Central memory CD8-positive, alpha-beta T cell (primary cell): ENCODE data around the gene OOSP4B.
"Not testable (repeated sequence)": the region's sequence is repeated elsewhere in the genome, so short reads cannot be mapped to it uniquely, and the experiment has no call there.

Experiments used
- ATAC-seq: fragments of 150-1000 bp; cut with Tn5 transposase; replicated peaks from 2 replicates; pipeline ENCODE4 v1.10.0; 2022; ENCODE audit warnings: mild to moderate bottlenecking, moderate FRiP score, moderate number of reproducible peaks; ENCODE audit not compliant: poor library complexity, severe bottlenecking; ENCODE audit errors: extremely low read depth
- DNase-seq, 2 donors: peaks; one replicate each; pipeline ENCODE4 v3.0.0; 2021; ENCODE audit warnings: low spot score in 2 of 2
- H3K27ac Mint-ChIP-seq: one replicate; pipeline ENCODE4 v1.8.0; 2022; ENCODE audit warnings: low read depth, mild to moderate bottlenecking, moderate library complexity, mixed read lengths
- H3K27me3 Mint-ChIP-seq: one replicate; pipeline ENCODE4 v1.8.0; 2022; ENCODE audit warnings: mixed read lengths
- H3K36me3 Mint-ChIP-seq: one replicate; pipeline ENCODE4 v1.8.0; 2022; ENCODE audit warnings: mild to moderate bottlenecking, moderate library complexity, mixed read lengths; ENCODE audit not compliant: insufficient read depth
- H3K4me1 Mint-ChIP-seq: one replicate; pipeline ENCODE4 v1.8.0; 2022; ENCODE audit warnings: mixed read lengths
- H3K4me3 Mint-ChIP-seq: one replicate; pipeline ENCODE4 v1.8.0; 2022; ENCODE audit warnings: mild to moderate bottlenecking, moderate library complexity, mixed read lengths
- H3K9me3 Mint-ChIP-seq: one replicate; pipeline ENCODE4 v1.8.0; 2022; ENCODE audit warnings: mixed read lengths

The OOSP4B gene

DNA sequence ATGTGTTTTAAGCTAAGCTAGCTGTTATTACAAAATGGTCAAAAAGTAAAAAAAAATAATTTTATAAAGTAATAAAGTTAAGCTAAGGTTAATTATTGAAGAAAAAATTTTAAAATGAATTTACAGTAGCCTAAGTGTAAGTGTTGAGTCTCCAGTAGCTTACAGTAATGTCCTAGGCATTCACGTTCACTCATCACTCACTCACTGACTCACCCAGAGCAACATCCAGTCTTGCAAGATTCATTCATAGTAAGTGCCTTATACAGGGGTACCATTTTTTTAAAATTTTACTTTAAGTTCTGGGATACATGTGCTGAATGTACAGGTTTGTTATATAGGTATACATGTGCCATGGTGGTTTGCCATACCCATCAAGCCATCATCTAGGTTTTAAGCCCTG, 11.6 kb upstream of the OOSP4B start:
- H3K36me3 Mint-ChIP-seq, result no peaks in the 10 kb centered on the region
- peaks cover 26% of the 10 kb centered on the region for H3K27me3 Mint-ChIP-seq
- no peak overlapping the region for H3K4me3 Mint-ChIP-seq
- no peaks in the 10 kb centered on the region for H3K9me3 Mint-ChIP-seq
- ATAC-seq, result no peak
- no peaks in the 10 kb centered on the region for H3K4me1 Mint-ChIP-seq
- DNase-seq, result no peak
- H3K27ac Mint-ChIP-seq, result no peak overlapping the region

DNA sequence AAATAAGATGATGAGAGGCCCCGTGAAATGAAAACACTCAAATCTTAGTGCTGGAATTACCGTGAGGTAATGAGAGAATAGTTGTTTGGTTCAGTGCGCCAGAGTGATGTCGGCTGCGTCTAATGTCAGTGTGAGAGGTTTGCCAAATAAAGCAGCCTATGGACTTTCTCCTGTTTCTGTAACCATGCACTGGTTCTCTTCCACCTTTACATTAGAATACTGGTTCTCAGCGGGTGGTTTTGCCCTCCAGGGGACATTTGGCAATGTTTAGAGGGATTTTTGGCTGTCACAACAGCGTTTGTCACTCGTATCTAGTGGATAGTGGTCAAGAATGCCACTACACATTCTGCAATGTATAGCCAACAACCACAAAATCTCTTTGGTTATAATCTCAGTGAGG, 1.1 kb downstream of the OOSP4B start:
- no peak overlapping the region for H3K4me3 Mint-ChIP-seq
- no peak for ATAC-seq
- DNase-seq, result no peak
- peaks cover 5% of the 10 kb centered on the region for H3K9me3 Mint-ChIP-seq
- no peak overlapping the region for H3K27ac Mint-ChIP-seq
- H3K4me1 Mint-ChIP-seq, result no peaks in the 10 kb centered on the region
- H3K36me3 Mint-ChIP-seq, result no peaks in the 10 kb centered on the region
- H3K27me3 Mint-ChIP-seq, result peaks cover 37% of the 10 kb centered on the region

DNA sequence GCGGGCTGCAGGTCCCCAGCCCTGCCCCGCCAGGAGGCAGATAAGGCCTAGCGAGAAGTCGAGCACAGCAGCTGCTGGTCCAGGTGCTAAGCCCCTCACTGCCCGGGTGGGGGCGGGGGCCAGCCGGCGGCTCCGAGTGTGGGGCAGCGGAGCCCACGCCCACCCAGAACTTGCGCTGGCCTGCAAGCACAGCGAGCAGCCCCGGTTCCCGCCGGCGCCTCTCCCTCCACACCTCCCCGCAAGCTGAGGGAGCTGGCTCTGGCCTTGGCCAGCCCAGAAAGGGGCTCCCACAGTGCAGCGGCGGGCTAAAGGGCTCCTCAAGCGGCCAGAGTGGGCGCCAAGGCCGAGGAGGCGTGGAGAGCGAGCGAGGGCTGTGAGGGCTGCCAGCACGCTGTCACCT, 3.4 kb downstream of the OOSP4B start:
- not testable (repeated sequence) for H3K36me3 Mint-ChIP-seq, H3K4me3 Mint-ChIP-seq, ATAC-seq, H3K9me3 Mint-ChIP-seq, H3K4me1 Mint-ChIP-seq, H3K27ac Mint-ChIP-seq, DNase-seq
- H3K27me3 Mint-ChIP-seq, result peaks cover 37% of the 10 kb centered on the region

DNA sequence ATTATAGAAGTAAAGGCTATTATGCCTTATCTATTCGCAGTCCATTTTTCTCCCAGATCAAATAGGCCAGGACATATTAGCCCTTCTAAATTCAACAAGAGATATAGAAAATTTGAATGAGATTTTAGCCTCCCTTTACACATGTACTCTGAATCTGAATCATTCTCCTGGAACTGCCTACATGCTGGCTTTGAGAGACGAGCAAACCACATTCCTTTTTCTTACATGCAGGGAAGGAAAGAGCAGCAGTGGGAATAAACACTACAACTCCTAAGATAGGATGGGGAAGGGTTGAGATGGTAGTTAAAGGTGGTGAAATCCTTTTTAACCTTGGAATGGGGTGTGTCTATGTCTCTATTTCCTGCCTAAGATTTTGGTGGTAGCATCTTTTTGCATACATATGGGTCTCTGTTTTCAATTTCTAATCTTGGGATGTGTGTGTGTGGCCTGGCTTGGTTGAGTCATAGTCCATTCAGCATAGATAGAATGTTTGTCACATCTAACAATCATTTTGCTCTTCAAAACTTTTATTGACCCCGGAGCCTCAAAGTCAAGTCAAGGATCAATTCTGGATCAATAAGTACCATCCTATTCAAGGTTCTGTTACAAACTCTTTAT, 12.1 kb downstream of the OOSP4B start:
- Mint-ChIP-seq H3K9me3 (no peaks in the 10 kb centered on the region), H3K36me3 (peaks cover 2% of the 10 kb centered on the region), H3K27ac (no peak overlapping the region), H3K4me1 (no peaks in the 10 kb centered on the region), H3K4me3 (no peak overlapping the region), H3K27me3 (peaks cover 9% of the 10 kb centered on the region)
- ATAC-seq, result no peak
- DNase-seq, result no peak

DNA sequence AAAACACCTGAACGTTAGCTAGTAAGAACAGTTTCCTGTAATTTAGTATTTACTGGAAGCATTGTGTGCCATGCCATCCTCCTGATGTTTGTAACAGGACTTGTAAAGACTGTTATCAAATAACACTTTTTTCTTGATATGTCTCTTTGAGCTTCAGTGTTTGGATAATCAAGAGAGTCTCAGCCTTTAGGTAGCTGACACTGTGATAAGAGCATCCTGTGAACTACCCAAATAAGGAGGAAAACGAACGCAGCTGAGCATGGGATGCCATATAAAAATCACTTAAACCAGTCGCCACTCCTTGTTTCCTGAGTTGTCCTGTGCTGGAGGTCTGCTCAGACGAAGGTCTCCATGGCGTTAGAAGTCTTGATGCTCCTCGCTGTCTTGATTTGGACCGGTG, 23.1 kb downstream of the OOSP4B start, which contains the start of gene OOSP2:
Gene OOSP2 (plus strand): TSS at position 301 of the 400 bp plus-strand sequence. CDS start 51 bp downstream, at position 352.
- DNase-seq (no peak), ATAC-seq (no peak)
- Mint-ChIP-seq H3K27me3 (no peaks in the 10 kb centered on the region), H3K4me1 (no peaks in the 10 kb centered on the region), H3K4me3 (no peak within 1 kb of the TSS), H3K9me3 (no peaks in the 10 kb centered on the region), H3K36me3 (no peaks in the 10 kb centered on the region), H3K27ac (no peak within 1 kb of the TSS)

DNA sequence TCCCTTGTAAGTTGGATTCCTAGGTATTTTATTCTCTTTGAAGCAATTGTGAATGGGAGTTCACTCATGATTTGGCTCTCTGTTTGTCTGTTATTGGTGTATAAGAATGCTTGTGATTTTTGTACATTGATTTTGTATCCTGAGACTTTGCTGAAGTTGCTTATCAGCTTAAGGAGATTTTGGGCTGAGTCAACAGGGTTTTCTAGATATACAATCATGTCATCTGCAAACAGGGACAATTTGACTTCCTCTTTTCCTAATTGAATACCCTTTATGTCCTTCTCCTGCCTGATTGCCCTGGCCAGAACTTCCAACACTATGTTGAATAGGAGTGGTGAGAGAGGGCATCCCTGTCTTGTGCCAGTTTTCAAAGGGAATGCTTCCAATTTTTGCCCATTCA, 33.4 kb downstream of the OOSP4B start:
- H3K9me3 Mint-ChIP-seq, H3K36me3 Mint-ChIP-seq, DNase-seq, H3K4me3 Mint-ChIP-seq, ATAC-seq, H3K4me1 Mint-ChIP-seq, H3K27ac Mint-ChIP-seq: not testable (repeated sequence)
- H3K27me3 Mint-ChIP-seq, result peaks cover 16% of the 10 kb centered on the region

DNA sequence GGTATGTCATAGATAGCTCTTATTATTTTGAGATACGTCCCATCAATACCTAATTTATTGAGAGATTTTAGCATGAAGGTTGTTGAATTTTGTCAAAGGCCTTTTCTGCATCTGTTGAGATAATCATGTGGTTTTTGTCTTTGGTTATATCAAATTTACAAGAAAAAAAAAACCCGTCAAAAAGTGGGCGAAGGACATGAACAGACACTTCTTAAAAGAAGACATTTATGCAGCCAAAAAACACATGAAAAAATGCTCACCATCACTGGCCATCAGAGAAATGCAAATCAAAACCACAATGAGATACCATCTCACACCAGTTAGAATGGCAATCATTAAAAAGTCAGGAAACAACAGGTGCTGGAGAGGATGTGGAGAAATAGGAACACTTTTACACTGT, 33.9 kb downstream of the OOSP4B start:
- not testable (repeated sequence) for ATAC-seq, H3K9me3 Mint-ChIP-seq

GRCh38 chr11:60056349-60056969, 39.5 kb downstream of the OOSP4B start, which contains the start of gene MS4A3:
MS4A3 (plus strand) TSS chr11:60056665; CDS start chr11:60061161, 4,496 bp downstream.
- Mint-ChIP-seq H3K27me3 (peaks cover 20% of the 10 kb centered on the region), H3K36me3 (peaks cover 2% of the 10 kb centered on the region), H3K4me3 (no peak within 1 kb of the TSS), H3K27ac (no peak within 1 kb of the TSS), H3K4me1 (no peaks in the 10 kb centered on the region), H3K9me3 (no peaks in the 10 kb centered on the region)
- DNase-seq (no peak), ATAC-seq (no peak)

More for the DNA sequence above, 33.9 kb downstream of the OOSP4B start:
- H3K27ac Mint-ChIP-seq, DNase-seq, H3K36me3 Mint-ChIP-seq, H3K4me3 Mint-ChIP-seq, H3K4me1 Mint-ChIP-seq: not testable (repeated sequence)
- peaks cover 14% of the 10 kb centered on the region for H3K27me3 Mint-ChIP-seq

- Mint-ChIP-seq H3K9me3 (no peaks in the 10 kb centered on the region), H3K4me3 (no peak overlapping the region), H3K4me1 (no peaks in the 10 kb centered on the region), H3K27me3 (peaks cover 20% of the 10 kb centered on the region), H3K36me3 (peaks cover 4% of the 10 kb centered on the region), H3K27ac (no peak overlapping the region)
- DNase-seq (no peak), ATAC-seq (no peak)
Measured at GRCh38 chr11:60059052-60059451, 42.1 kb downstream of the OOSP4B start.

- H3K36me3 Mint-ChIP-seq, result peaks cover 4% of the 10 kb centered on the region
- DNase-seq (no peak), ATAC-seq (no peak)
- H3K4me3 Mint-ChIP-seq, result no peak overlapping the region
- no peaks in the 10 kb centered on the region for H3K9me3 Mint-ChIP-seq
- H3K27me3 Mint-ChIP-seq, result peaks cover 16% of the 10 kb centered on the region
- no peaks in the 10 kb centered on the region for H3K4me1 Mint-ChIP-seq
- no peak overlapping the region for H3K27ac Mint-ChIP-seq
Measured at GRCh38 chr11:60059521-60060240, 42.7 kb downstream of the OOSP4B start.

GRCh38 chr11:60064111-60064510, 47.1 kb downstream of the OOSP4B start:
- Mint-ChIP-seq H3K27me3 (no peaks in the 10 kb centered on the region), H3K27ac (no peak overlapping the region), H3K4me3 (no peak overlapping the region), H3K4me1 (no peaks in the 10 kb centered on the region), H3K36me3 (peaks cover 2% of the 10 kb centered on the region), H3K9me3 (no peaks in the 10 kb centered on the region)
- DNase-seq (no peak), ATAC-seq (no peak)

DNA sequence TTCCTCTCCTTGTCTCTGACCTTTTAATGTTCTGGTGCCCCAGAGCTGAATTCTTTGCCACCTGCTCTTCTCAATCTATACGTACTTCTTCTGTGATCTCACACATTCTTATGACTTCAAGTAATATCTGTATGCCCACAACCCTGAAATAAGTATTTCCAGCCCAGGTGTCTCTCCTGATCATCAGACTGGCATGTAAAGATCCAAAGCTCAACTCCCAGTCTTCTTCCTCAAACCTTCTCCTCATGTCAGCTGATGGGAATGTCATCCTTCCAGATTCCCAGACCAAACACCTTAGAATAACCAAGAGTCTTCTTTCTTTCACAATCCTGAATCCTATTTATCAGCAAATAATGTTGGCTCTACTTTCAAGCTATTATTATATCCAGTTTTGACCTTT, 48.8 kb downstream of the OOSP4B start:
- DNase-seq (no peak), ATAC-seq (no peak)
- Mint-ChIP-seq H3K36me3 (peaks cover 2% of the 10 kb centered on the region), H3K4me1 (no peaks in the 10 kb centered on the region), H3K27me3 (no peaks in the 10 kb centered on the region), H3K4me3 (no peak overlapping the region), H3K9me3 (no peaks in the 10 kb centered on the region), H3K27ac (no peak overlapping the region)

DNA sequence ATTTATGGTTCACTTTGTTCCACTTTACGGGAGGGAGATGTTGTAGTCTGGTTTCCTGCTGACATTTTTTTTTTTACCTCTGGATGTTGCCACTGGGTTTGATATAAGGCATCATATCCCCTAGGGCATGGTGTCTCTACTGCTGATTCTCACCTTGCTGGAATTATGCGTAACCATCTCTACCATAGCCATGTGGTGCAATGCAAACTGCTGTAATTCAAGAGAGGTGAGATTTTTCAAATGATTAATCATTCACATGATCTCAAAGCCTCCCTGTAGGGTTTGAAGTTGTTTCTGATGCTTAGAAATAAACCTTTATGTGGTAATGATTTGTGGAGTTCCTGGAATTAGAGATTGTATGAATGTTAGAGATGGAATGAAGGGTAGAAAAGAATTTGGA, 52.5 kb downstream of the OOSP4B start:
- Mint-ChIP-seq H3K4me1 (no peaks in the 10 kb centered on the region), H3K9me3 (no peaks in the 10 kb centered on the region), H3K27ac (no peak overlapping the region), H3K27me3 (peaks cover 10% of the 10 kb centered on the region), H3K36me3 (no peaks in the 10 kb centered on the region), H3K4me3 (no peak overlapping the region)
- DNase-seq (no peak), ATAC-seq (no peak)
